Activated T-helper 17 cell treated with anti-CD3 and anti-CD28 coated beads, Interleukin-2, amount 50 U/mL, for 72 hours (primary cell): ENCODE data around the gene RWDD2A. TPM values are rescaled to one million over a fixed set of nuclear protein-coding genes. Genes with fewer than 3 reads are reported as not detected.
"Not testable (repeated sequence)": the region's sequence is repeated elsewhere in the genome, so short reads cannot be mapped to it uniquely, and the experiment has no call there.

Experiments used
- ATAC-seq: fragments of 150-1000 bp; cut with Tn5 transposase; replicated peaks from 2 replicates; pipeline ENCODE4 v1.10.0; 2021; ENCODE audit warnings: mild to moderate bottlenecking, moderate library complexity
- H3K27ac Mint-ChIP-seq: one replicate; pipeline ENCODE4 v1.8.0; 2022; ENCODE audit warnings: mixed read lengths
- H3K27me3 Mint-ChIP-seq: one replicate; pipeline ENCODE4 v1.8.0; 2022; ENCODE audit warnings: mixed read lengths
- H3K36me3 Mint-ChIP-seq: one replicate; pipeline ENCODE4 v1.8.0; 2022; ENCODE audit warnings: low read depth, mild to moderate bottlenecking, mixed read lengths
- H3K4me1 Mint-ChIP-seq: one replicate; pipeline ENCODE4 v1.8.0; 2022; ENCODE audit warnings: mixed read lengths
- H3K4me3 Mint-ChIP-seq: one replicate; pipeline ENCODE4 v1.8.0; 2022; ENCODE audit warnings: mild to moderate bottlenecking, mixed read lengths
- H3K9me3 Mint-ChIP-seq: one replicate; pipeline ENCODE4 v1.8.0; 2022; ENCODE audit warnings: mixed read lengths
- total RNA-seq, 2 donors: library from RNA; stranded (reverse); gene quantifications; one replicate each; pipeline ENCODE4 v1.2.3, GENCODE V29; 2022

The RWDD2A gene
- total RNA-seq, 2 donors from 2014 or later = 1.4 to 1.7 TPM

- H3K27ac Mint-ChIP-seq = no peak overlapping the region
- H3K4me1 Mint-ChIP-seq = peaks cover 5% of the 10 kb centered on the region
- H3K9me3 Mint-ChIP-seq = no peaks in the 10 kb centered on the region
- peaks cover 99% of the 10 kb centered on the region for H3K36me3 Mint-ChIP-seq
- H3K27me3 Mint-ChIP-seq = no peaks in the 10 kb centered on the region
- H3K4me3 Mint-ChIP-seq = no peak overlapping the region
- ATAC-seq = no peak
Observed at GRCh38 chr6:83185096-83185495, 8.1 kb upstream of the RWDD2A start.

- no peak for ATAC-seq
- peaks cover 88% of the 10 kb centered on the region for H3K36me3 Mint-ChIP-seq
- H3K27me3 Mint-ChIP-seq = no peaks in the 10 kb centered on the region
- H3K9me3 Mint-ChIP-seq = no peaks in the 10 kb centered on the region
- H3K4me3 Mint-ChIP-seq = no peak overlapping the region
- peaks cover 5% of the 10 kb centered on the region for H3K4me1 Mint-ChIP-seq
- no peak overlapping the region for H3K27ac Mint-ChIP-seq
Observed at GRCh38 chr6:83188501-83188900, 4.7 kb upstream of the RWDD2A start.

- H3K4me3 Mint-ChIP-seq = no peak overlapping the region
- H3K27me3 Mint-ChIP-seq = no peaks in the 10 kb centered on the region
- H3K36me3 Mint-ChIP-seq = peaks cover 67% of the 10 kb centered on the region
- ATAC-seq = no peak
- H3K4me1 Mint-ChIP-seq = peaks cover 5% of the 10 kb centered on the region
- H3K27ac Mint-ChIP-seq = no peak overlapping the region
- H3K9me3 Mint-ChIP-seq = no peaks in the 10 kb centered on the region
Observed at GRCh38 chr6:83190626-83191025, 2.5 kb upstream of the RWDD2A start.

- not testable (repeated sequence) for H3K9me3 Mint-ChIP-seq, H3K4me1 Mint-ChIP-seq, ATAC-seq, H3K27me3 Mint-ChIP-seq
- H3K27ac Mint-ChIP-seq = peak overlapping the region; percentile 96
- peak overlapping the region; percentile 98 for H3K4me3 Mint-ChIP-seq
- H3K36me3 Mint-ChIP-seq = peaks cover 54% of the 10 kb centered on the region
Observed at GRCh38 chr6:83191974-83192373, 1.2 kb upstream of the RWDD2A start.

GRCh38 chr6:83192456-83192855 is 701 bp upstream of the RWDD2A start:
- Mint-ChIP-seq H3K27ac (peak overlapping the region; percentile 96), H3K9me3 (no peaks in the 10 kb centered on the region), H3K4me1 (peaks cover 5% of the 10 kb centered on the region), H3K27me3 (no peaks in the 10 kb centered on the region), H3K36me3 (peaks cover 50% of the 10 kb centered on the region), H3K4me3 (peak overlapping the region; percentile 98)
- peak; percentile 43 for ATAC-seq

GRCh38 chr6:83193747-83194566 is 800 bp downstream of the RWDD2A start:
- ATAC-seq = peak; percentile 20
- peak overlapping the region; percentile 98 for H3K4me3 Mint-ChIP-seq
- peaks cover 5% of the 10 kb centered on the region for H3K4me1 Mint-ChIP-seq
- H3K27ac Mint-ChIP-seq = no peak overlapping the region
- H3K36me3 Mint-ChIP-seq = peaks cover 35% of the 10 kb centered on the region
- no peaks in the 10 kb centered on the region for H3K27me3 Mint-ChIP-seq
- H3K9me3 Mint-ChIP-seq = no peaks in the 10 kb centered on the region

GRCh38 chr6:83198486-83199172 is 5.5 kb downstream of the RWDD2A start:
- Mint-ChIP-seq H3K9me3 (no peaks in the 10 kb centered on the region), H3K36me3 (no peaks in the 10 kb centered on the region), H3K27me3 (no peaks in the 10 kb centered on the region), H3K4me3 (no peak overlapping the region), H3K4me1 (peaks cover 12% of the 10 kb centered on the region), H3K27ac (no peak overlapping the region)
- ATAC-seq = no peak

GRCh38 chr6:83199173-83199862 is 6.2 kb downstream of the RWDD2A start:
- no peaks in the 10 kb centered on the region for H3K36me3 Mint-ChIP-seq
- peak; percentile 76 for ATAC-seq
- no peaks in the 10 kb centered on the region for H3K27me3 Mint-ChIP-seq
- H3K4me3 Mint-ChIP-seq = no peak overlapping the region
- no peak overlapping the region for H3K27ac Mint-ChIP-seq
- H3K9me3 Mint-ChIP-seq = no peaks in the 10 kb centered on the region
- H3K4me1 Mint-ChIP-seq = peaks cover 10% of the 10 kb centered on the region

- no peaks in the 10 kb centered on the region for H3K9me3 Mint-ChIP-seq
- ATAC-seq = no peak
- H3K27me3 Mint-ChIP-seq = no peaks in the 10 kb centered on the region
- H3K27ac Mint-ChIP-seq = no peak overlapping the region
- no peaks in the 10 kb centered on the region for H3K36me3 Mint-ChIP-seq
- H3K4me1 Mint-ChIP-seq = peaks cover 7% of the 10 kb centered on the region
- H3K4me3 Mint-ChIP-seq = no peak overlapping the region
Observed at GRCh38 chr6:83199863-83200225, 6.7 kb downstream of the RWDD2A start.

GRCh38 chr6:83202031-83202430 is 8.9 kb downstream of the RWDD2A start:
- Mint-ChIP-seq H3K27me3 (peaks cover 8% of the 10 kb centered on the region), H3K4me1 (peaks cover 7% of the 10 kb centered on the region), H3K9me3 (no peaks in the 10 kb centered on the region), H3K36me3 (no peaks in the 10 kb centered on the region), H3K27ac (no peak overlapping the region), H3K4me3 (no peak overlapping the region)
- ATAC-seq = no peak

GRCh38 chr6:83215131-83216047 is 22.2 kb downstream of the RWDD2A start:
- Mint-ChIP-seq H3K4me3 (no peak overlapping the region), H3K4me1 (no peaks in the 10 kb centered on the region), H3K27ac (no peak overlapping the region), H3K9me3 (no peaks in the 10 kb centered on the region), H3K27me3 (peaks cover 8% of the 10 kb centered on the region), H3K36me3 (no peaks in the 10 kb centered on the region)
- peak; percentile 94 for ATAC-seq

GRCh38 chr6:83216806-83217205 is 23.6 kb downstream of the RWDD2A start:
- Mint-ChIP-seq H3K27me3 (peaks cover 4% of the 10 kb centered on the region), H3K4me1 (no peaks in the 10 kb centered on the region), H3K36me3 (no peaks in the 10 kb centered on the region), H3K27ac (no peak overlapping the region), H3K9me3 (no peaks in the 10 kb centered on the region), H3K4me3 (no peak overlapping the region)
- no peak for ATAC-seq

- Mint-ChIP-seq H3K4me3 (no peak overlapping the region), H3K4me1 (no peaks in the 10 kb centered on the region), H3K27me3 (no peaks in the 10 kb centered on the region), H3K9me3 (no peaks in the 10 kb centered on the region), H3K36me3 (no peaks in the 10 kb centered on the region), H3K27ac (no peak overlapping the region)
- no peak for ATAC-seq
Observed at GRCh38 chr6:83218646-83219045, 25.5 kb downstream of the RWDD2A start.

GRCh38 chr6:83220121-83220520 is 27.0 kb downstream of the RWDD2A start:
- Mint-ChIP-seq H3K4me3 (no peak overlapping the region), H3K9me3 (no peaks in the 10 kb centered on the region), H3K4me1 (no peaks in the 10 kb centered on the region), H3K27ac (no peak overlapping the region), H3K27me3 (no peaks in the 10 kb centered on the region), H3K36me3 (no peaks in the 10 kb centered on the region)
- no peak for ATAC-seq
